HepG2 (cell line): Measurements from ENCODE around the gene SLC25A44. TPM values are rescaled to one million over a fixed set of nuclear protein-coding genes. Genes with fewer than 3 reads are reported as not detected.

Experiments used
- ATRX ChIP-seq: sonication (generic); formaldehyde crosslinking; IDR thresholded peaks from 2 replicates; pipeline ENCODE4 v1.4.0; 2020; ENCODE audit warnings: missing genetic modification reagents, borderline replicate concordance
- E2F5 ChIP-seq: sonication (generic); formaldehyde crosslinking; conservative IDR thresholded peaks from 2 replicates; pipeline ENCODE4 v1.4.0; 2020; ENCODE audit warnings: missing genetic modification reagents
- FOXA3 ChIP-seq: IDR thresholded peaks from 2 replicates; pipeline ENCODE4 v1.6.1; 2016; ENCODE audit warnings: missing genetic modification reagents, missing compliant biosample characterization
- MED13 ChIP-seq: sonication (generic); formaldehyde crosslinking; IDR thresholded peaks from 2 replicates; pipeline ENCODE4 v1.5.0; 2020; ENCODE audit warnings: missing genetic modification reagents
- NR2F1 ChIP-seq, 2 experiments: fragments of 450-650 bp in 1 of 2; formaldehyde crosslinking in 1 of 2; IDR thresholded peaks; 2 replicates each; pipeline versions ENCODE4 v1.5.0 to v1.6.1; 2016 to 2020; ENCODE audit warnings: mild to moderate bottlenecking in 1 of 2, missing compliant biosample characterization in 1 of 2, missing genetic modification reagents in 1 of 2, moderate library complexity in 1 of 2
- PCBP2 ChIP-seq: fragments of 200-400 bp; formaldehyde crosslinking; optimal IDR thresholded peaks from 2 replicates; pipeline ENCODE3; 2018; ENCODE audit warnings: low read length, low read depth; ENCODE audit not compliant: poor library complexity, severe bottlenecking
- PTBP1 ChIP-seq: fragments of 200-400 bp; formaldehyde crosslinking; IDR thresholded peaks from 2 replicates; pipeline ENCODE4 v1.6.1; 2018; ENCODE audit warnings: low read length, low read depth; ENCODE audit not compliant: poor library complexity, severe bottlenecking
- SYNCRIP ChIP-seq: fragments of 200-400 bp; formaldehyde crosslinking; IDR thresholded peaks from 2 replicates; pipeline ENCODE4 v1.6.1; 2018; ENCODE audit warnings: mild to moderate bottlenecking, low read depth, low read length; ENCODE audit not compliant: insufficient read depth
- TBP ChIP-seq: sonication (generic); formaldehyde crosslinking; IDR thresholded peaks from 2 replicates; pipeline ENCODE4 v1.5.0; 2020; ENCODE audit warnings: missing genetic modification reagents
- THAP8 ChIP-seq: sonication (generic); formaldehyde crosslinking; IDR thresholded peaks from 2 replicates; pipeline ENCODE4 v1.5.1; 2020; ENCODE audit warnings: missing genetic modification reagents, mild to moderate bottlenecking, borderline replicate concordance
- THAP9 ChIP-seq: sonication (generic); formaldehyde crosslinking; IDR thresholded peaks from 2 replicates; pipeline ENCODE4; 2020; ENCODE audit warnings: missing genetic modification reagents, mild to moderate bottlenecking, borderline replicate concordance
- ZC3H13 ChIP-seq: sonication (generic); formaldehyde crosslinking; IDR thresholded peaks from 2 replicates; pipeline ENCODE4 v1.8.1; 2023; ENCODE audit warnings: mild to moderate bottlenecking, missing genetic modification reagents, moderate library complexity
- ZHX2 ChIP-seq, 2 experiments: sonication (generic) in 1 of 2; formaldehyde crosslinking in 1 of 2; IDR thresholded peaks; 2 replicates each; pipeline versions ENCODE4 v1.6.1 to v1.9.0; 2014 to 2022; ENCODE audit warnings: antibody characterized with exemption in 1 of 2, borderline replicate concordance in 1 of 2, inconsistent platforms in 1 of 2, low read depth in 1 of 2, missing genetic modification reagents in 1 of 2
- ZNF160 ChIP-seq: sonication (generic); formaldehyde crosslinking; IDR thresholded peaks from 2 replicates; pipeline ENCODE4 v1.8.0; 2022; ENCODE audit warnings: mild to moderate bottlenecking, inconsistent platforms, missing genetic modification reagents
- ZNF205 ChIP-seq: IDR thresholded peaks from 2 replicates; pipeline ENCODE4 v1.6.1; 2018; ENCODE audit warnings: missing biosample characterization, missing genetic modification reagents
- ZNF354B ChIP-seq: sonication (generic); formaldehyde crosslinking; IDR thresholded peaks from 2 replicates; pipeline ENCODE4 v1.8.0; 2022; ENCODE audit warnings: mild to moderate bottlenecking, missing genetic modification reagents
- ZNF484 ChIP-seq: sonication (generic); formaldehyde crosslinking; IDR thresholded peaks from 2 replicates; pipeline ENCODE4 v1.5.1; 2020; ENCODE audit warnings: mild to moderate bottlenecking, low read depth, missing genetic modification reagents, borderline replicate concordance
- polyA plus RNA-seq, 8 experiments: library from polyadenylated mRNA; depleted of rRNA in 3 of 8; stranded (reverse) in 7 of 8; unstranded in 1 of 8; fragments of >200 nt; fragmentation: Illumina TruSeq in 4 of 8; extraction: Trizol in 4 of 8; gene quantifications; 2 replicates each; pipeline versions ENCODE4 v1.2.1 to v1.2.3, GENCODE V29; 2011 to 2016; ENCODE audit warnings: low read depth in 4 of 8, missing spikeins in 1 of 8, mixed read lengths in 1 of 8; ENCODE audit not compliant: insufficient read depth in 1 of 8
- total RNA-seq, 5 experiments: library from RNA; depleted of rRNA; stranded (reverse); fragments of >200 nt; fragmentation: Illumina TruSeq; extraction: Trizol; gene quantifications; 2 replicates each; pipeline ENCODE4 v1.2.3, GENCODE V29; 2016; ENCODE audit warnings: low read depth in 1 of 5

SLC25A44 gene
- total and polyA plus RNA-seq, 2 of the 13 experiments (the other 11 are each of a cell fraction or from before 2014, with no cell fraction given) = 10.7 to 13.4 TPM

- TF ChIP-seq ZHX2 (IDR thresholded peaks at IDR 0.05; ENCODE audit: low read depth) = peak; percentile 84
- no peak for TF ChIP-seq ZHX2 (CRISPR knock-in tag; IDR thresholded peaks at IDR 0.05; ENCODE audit: borderline replicate concordance)
- no peak for TF ChIP-seq ATRX (CRISPR knock-in tag)
- TF ChIP-seq PCBP2 = no peak
- TF ChIP-seq E2F5 (CRISPR knock-in tag) = peak; percentile 58; the same call in 1 of the 2 replicates
- TF ChIP-seq MED13 (CRISPR knock-in tag) = no peak; the same call in 1 of the 2 replicates
- no peak for TF ChIP-seq ZNF484 (CRISPR knock-in tag)
- TF ChIP-seq TBP (CRISPR knock-in tag) = no peak
- peak; percentile 36; the same call in 1 of the 2 replicates for TF ChIP-seq FOXA3 (CRISPR knock-in tag)
- peak; percentile 86; the same call in 1 of the 2 replicates for TF ChIP-seq THAP9 (CRISPR knock-in tag)
- TF ChIP-seq ZC3H13 = 0 out of 2 replicates have a peak, but pooled peaks have one; percentile 88
- TF ChIP-seq THAP8 (CRISPR knock-in tag) = no peak
- no peak for TF ChIP-seq SYNCRIP
- peak; percentile 42; the same call in 1 of the 2 replicates for TF ChIP-seq ZNF160 (CRISPR knock-in tag)
- 0 out of 2 replicates have a peak, but pooled peaks have one; percentile 78 for TF ChIP-seq ZNF354B (CRISPR knock-in tag)
- TF ChIP-seq PTBP1 = no peak
- no peak for TF ChIP-seq NR2F1 (CRISPR knock-in tag; IDR thresholded peaks at IDR 0.05)
- TF ChIP-seq ZNF205 (CRISPR knock-in tag) = no peak
Measured at GRCh38 chr1:156212833-156213643, 19.1 kb downstream of the SLC25A44 start, which contains the start of gene PMF1 (continued).
